Activated naive CD8-positive, alpha-beta T cell treated with anti-CD3 and anti-CD28 coated beads, Interleukin-2, amount 50 U/mL, for 24 hours (primary cell): ENCODE results near the gene HNRNPA2B1.
"Not testable (repeated sequence)": the region's sequence is repeated elsewhere in the genome, so short reads cannot be mapped to it uniquely, and the experiment has no call there.

Experiments
- ATAC-seq: fragments of 150-1000 bp; cut with Tn5 transposase; one replicate; pipeline ENCODE4 v1.10.0; 2021
- DNase-seq: peaks from one replicate; pipeline ENCODE4 v3.0.0; 2021
- H3K27ac Mint-ChIP-seq: one replicate; pipeline ENCODE4 v1.8.0; 2021; ENCODE audit warnings: mild to moderate bottlenecking, mixed read lengths
- H3K27me3 Mint-ChIP-seq: one replicate; pipeline ENCODE4 v1.8.0; 2021; ENCODE audit warnings: mixed read lengths
- H3K36me3 Mint-ChIP-seq: one replicate; pipeline ENCODE4 v1.8.0; 2021; ENCODE audit warnings: low read depth, mixed read lengths
- H3K4me1 Mint-ChIP-seq: one replicate; pipeline ENCODE4 v1.8.0; 2021; ENCODE audit warnings: mixed read lengths
- H3K4me3 Mint-ChIP-seq: one replicate; pipeline ENCODE4 v1.8.0; 2021; ENCODE audit warnings: mild to moderate bottlenecking, moderate library complexity, mixed read lengths
- H3K9me3 Mint-ChIP-seq: one replicate; pipeline ENCODE4 v1.8.0; 2021; ENCODE audit warnings: mixed read lengths

The HNRNPA2B1 gene

DNA sequence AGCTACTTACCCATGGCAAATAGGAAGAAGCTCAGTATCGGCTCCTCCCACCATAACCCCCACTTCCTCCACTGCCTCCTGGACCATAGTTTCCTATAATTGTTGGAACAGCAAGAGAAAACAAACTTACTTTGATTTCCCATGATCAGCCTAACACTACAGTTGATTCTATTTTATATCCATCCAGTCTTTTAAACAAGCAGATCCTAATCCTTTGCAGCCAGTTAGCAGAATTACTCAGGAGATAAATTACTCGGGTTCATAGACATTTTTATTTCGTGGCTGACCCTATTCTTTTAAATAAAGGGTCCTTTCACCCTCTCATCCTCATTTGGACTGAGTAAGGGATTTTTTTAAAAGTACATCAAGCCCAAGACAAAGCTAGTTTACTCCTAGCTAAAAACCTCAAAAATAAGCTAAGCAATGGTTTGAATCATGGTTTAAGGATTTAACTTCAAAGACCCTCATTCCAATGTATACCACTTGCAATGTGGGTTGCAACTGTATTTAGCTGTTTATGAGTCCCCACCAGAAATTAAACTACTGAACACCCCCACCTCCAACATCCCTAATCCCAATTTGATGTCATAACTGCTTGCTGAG lies 8.0 kb downstream of the HNRNPA2B1 start:
- Mint-ChIP-seq H3K4me3 (peak overlapping the region; percentile 99), H3K4me1 (peaks cover 97% of the 10 kb centered on the region), H3K9me3 (no peaks in the 10 kb centered on the region), H3K36me3 (peaks cover 97% of the 10 kb centered on the region), H3K27me3 (no peaks in the 10 kb centered on the region), H3K27ac (peak overlapping the region; percentile 100)
- DNase-seq = no peak
- no peak for ATAC-seq

- ATAC-seq (no peak), DNase-seq (no peak)
- H3K9me3 Mint-ChIP-seq = no peaks in the 10 kb centered on the region
- H3K27me3 Mint-ChIP-seq = no peaks in the 10 kb centered on the region
- peak overlapping the region; percentile 100 for H3K27ac Mint-ChIP-seq
- peaks cover 97% of the 10 kb centered on the region for H3K4me1 Mint-ChIP-seq
- H3K36me3 Mint-ChIP-seq = peaks cover 95% of the 10 kb centered on the region
- peak overlapping the region; percentile 99 for H3K4me3 Mint-ChIP-seq
Measured at GRCh38 chr7:26191974-26192479, 8.5 kb downstream of the HNRNPA2B1 start.

GRCh38 chr7:26191233-26191973 lies 9.1 kb downstream of the HNRNPA2B1 start:
- H3K27ac Mint-ChIP-seq = peak overlapping the region; percentile 86
- DNase-seq (no peak), ATAC-seq (no peak)
- H3K4me3 Mint-ChIP-seq = peak overlapping the region; percentile 99
- no peaks in the 10 kb centered on the region for H3K27me3 Mint-ChIP-seq
- H3K9me3 Mint-ChIP-seq = no peaks in the 10 kb centered on the region
- peaks cover 97% of the 10 kb centered on the region for H3K4me1 Mint-ChIP-seq
- H3K36me3 Mint-ChIP-seq = peaks cover 93% of the 10 kb centered on the region

- H3K27me3 Mint-ChIP-seq = no peaks in the 10 kb centered on the region
- H3K36me3 Mint-ChIP-seq = peaks cover 90% of the 10 kb centered on the region
- peak overlapping the region; percentile 50 for H3K4me3 Mint-ChIP-seq
- no peak for DNase-seq
- peak overlapping the region; percentile 86 for H3K27ac Mint-ChIP-seq
- H3K9me3 Mint-ChIP-seq = no peaks in the 10 kb centered on the region
- peaks cover 95% of the 10 kb centered on the region for H3K4me1 Mint-ChIP-seq
- no peak for ATAC-seq
Measured at GRCh38 chr7:26190417-26190869, 10.1 kb downstream of the HNRNPA2B1 start.

DNA sequence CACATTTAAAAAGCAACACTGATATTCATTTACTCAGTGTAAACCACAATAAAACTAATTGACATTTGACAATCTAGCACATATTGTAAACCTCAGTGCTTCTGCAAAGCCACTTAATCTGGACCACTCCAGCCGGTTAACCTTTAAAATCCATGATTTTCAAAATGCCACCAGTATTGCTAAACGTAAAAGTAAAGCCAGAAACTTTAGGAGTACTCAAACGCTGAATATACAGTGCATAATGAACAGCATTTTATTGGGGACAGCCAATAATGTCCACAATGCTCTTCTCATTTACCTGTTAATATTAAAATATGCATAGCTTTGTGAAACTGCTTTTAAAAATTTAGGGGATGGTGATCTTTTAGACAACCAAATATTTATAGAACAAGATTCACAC lies 10.8 kb downstream of the HNRNPA2B1 start:
- H3K4me1 Mint-ChIP-seq = peaks cover 97% of the 10 kb centered on the region
- H3K9me3 Mint-ChIP-seq = no peaks in the 10 kb centered on the region
- no peaks in the 10 kb centered on the region for H3K27me3 Mint-ChIP-seq
- DNase-seq (no peak), ATAC-seq (no peak)
- H3K27ac Mint-ChIP-seq = peak overlapping the region; percentile 86
- peak overlapping the region; percentile 55 for H3K4me3 Mint-ChIP-seq
- H3K36me3 Mint-ChIP-seq = peaks cover 92% of the 10 kb centered on the region

DNA sequence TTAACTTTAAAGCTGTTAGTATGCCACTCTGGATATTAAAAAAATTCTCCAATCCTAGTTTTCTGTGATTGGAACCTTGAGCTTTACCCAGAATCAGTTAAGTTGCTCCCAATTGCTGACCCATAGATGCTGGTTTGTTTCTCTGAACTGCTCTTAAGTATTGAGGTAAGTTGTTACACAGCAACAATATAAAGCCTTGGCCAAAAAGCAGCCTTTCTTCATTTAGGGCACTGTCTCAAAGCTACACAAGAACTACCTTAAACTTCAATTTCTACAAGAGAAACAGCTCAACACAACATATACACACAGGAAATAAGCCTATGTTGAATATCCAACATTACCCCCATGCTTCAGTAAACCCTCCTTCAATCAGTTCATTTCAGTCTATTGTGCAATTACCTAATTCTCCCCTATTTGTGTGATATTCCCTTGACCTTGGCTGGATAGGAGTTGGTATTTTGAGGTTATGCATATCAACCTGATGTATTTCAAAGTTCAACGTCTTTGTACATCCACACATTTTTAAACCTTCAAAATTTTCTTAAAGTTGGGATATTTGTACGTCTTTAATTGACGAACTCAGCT lies 11.5 kb downstream of the HNRNPA2B1 start:
- no peak for ATAC-seq
- H3K4me3 Mint-ChIP-seq = peak overlapping the region; percentile 55

GRCh38 chr7:26188206-26188956 lies 12.2 kb downstream of the HNRNPA2B1 start:
- no peaks in the 10 kb centered on the region for H3K9me3 Mint-ChIP-seq
- H3K4me1 Mint-ChIP-seq = peaks cover 97% of the 10 kb centered on the region
- H3K4me3 Mint-ChIP-seq = no peak overlapping the region
- H3K27me3 Mint-ChIP-seq = no peaks in the 10 kb centered on the region
- peaks cover 92% of the 10 kb centered on the region for H3K36me3 Mint-ChIP-seq
- DNase-seq (peak; percentile 42), ATAC-seq (peak; percentile 18)
- peak overlapping the region; percentile 86 for H3K27ac Mint-ChIP-seq

More for the DNA sequence above, 11.5 kb downstream of the HNRNPA2B1 start:
- H3K27me3 Mint-ChIP-seq = no peaks in the 10 kb centered on the region
- H3K9me3 Mint-ChIP-seq = no peaks in the 10 kb centered on the region
- peak overlapping the region; percentile 86 for H3K27ac Mint-ChIP-seq
- peaks cover 92% of the 10 kb centered on the region for H3K36me3 Mint-ChIP-seq
- peaks cover 97% of the 10 kb centered on the region for H3K4me1 Mint-ChIP-seq
- no peak for DNase-seq

DNA sequence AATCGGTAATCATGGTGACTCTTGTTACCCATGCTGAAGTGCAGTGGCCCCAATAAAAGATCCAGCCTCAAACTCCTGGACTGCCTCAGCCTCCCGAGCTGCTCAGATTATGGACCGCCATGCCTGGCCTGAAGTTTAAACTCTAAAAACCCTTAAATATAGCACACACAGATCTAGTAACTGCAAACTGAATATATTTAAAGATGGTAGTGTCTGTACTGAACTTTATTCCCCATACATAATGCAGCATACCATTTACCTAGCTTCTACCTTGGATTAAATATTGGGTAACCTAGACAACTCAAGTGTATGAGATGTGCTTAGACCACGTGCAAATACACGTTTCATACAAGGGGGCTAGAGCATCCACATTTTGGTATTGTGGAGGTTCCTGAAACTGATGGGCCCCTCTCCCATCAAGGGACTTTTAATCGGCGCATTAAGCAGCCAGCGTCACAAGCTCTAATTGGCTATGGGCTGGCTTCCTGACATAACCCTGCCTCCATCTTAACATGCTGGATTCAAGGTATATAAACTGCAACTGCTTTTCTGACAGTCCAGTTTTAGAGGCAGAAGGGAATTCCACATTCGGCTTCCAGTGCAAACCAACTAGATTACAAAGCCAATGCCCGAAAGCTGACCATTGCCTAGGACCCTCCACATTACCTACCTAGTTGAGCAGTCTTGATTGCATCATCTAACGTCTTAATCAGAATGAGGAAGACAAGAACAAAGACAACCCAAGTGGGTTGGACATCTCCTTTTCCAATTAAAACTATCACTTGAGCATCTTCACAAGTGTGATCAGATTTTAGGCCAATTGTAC lies 13.0 kb downstream of the HNRNPA2B1 start:
- Mint-ChIP-seq H3K27ac (peak overlapping the region; percentile 86), H3K9me3 (no peaks in the 10 kb centered on the region), H3K36me3 (peaks cover 85% of the 10 kb centered on the region), H3K4me3 (peak overlapping the region; percentile 13), H3K27me3 (no peaks in the 10 kb centered on the region), H3K4me1 (peaks cover 89% of the 10 kb centered on the region)
- DNase-seq (no peak), ATAC-seq (peak; percentile 30)

GRCh38 chr7:26186364-26187311 lies 13.9 kb downstream of the HNRNPA2B1 start:
- Mint-ChIP-seq H3K4me1 (peaks cover 87% of the 10 kb centered on the region), H3K9me3 (no peaks in the 10 kb centered on the region), H3K4me3 (peak overlapping the region; percentile 46), H3K36me3 (peaks cover 77% of the 10 kb centered on the region), H3K27me3 (no peaks in the 10 kb centered on the region), H3K27ac (peak overlapping the region; percentile 86)
- ATAC-seq (peak; percentile 2), DNase-seq (no peak)

- Mint-ChIP-seq H3K27me3 (no peaks in the 10 kb centered on the region), H3K9me3 (no peaks in the 10 kb centered on the region), H3K4me3 (peak overlapping the region; percentile 18), H3K36me3 (peaks cover 74% of the 10 kb centered on the region), H3K27ac (peak overlapping the region; percentile 86), H3K4me1 (peaks cover 82% of the 10 kb centered on the region)
- ATAC-seq (no peak), DNase-seq (no peak)
Measured at GRCh38 chr7:26185844-26186180, 14.7 kb downstream of the HNRNPA2B1 start.

DNA sequence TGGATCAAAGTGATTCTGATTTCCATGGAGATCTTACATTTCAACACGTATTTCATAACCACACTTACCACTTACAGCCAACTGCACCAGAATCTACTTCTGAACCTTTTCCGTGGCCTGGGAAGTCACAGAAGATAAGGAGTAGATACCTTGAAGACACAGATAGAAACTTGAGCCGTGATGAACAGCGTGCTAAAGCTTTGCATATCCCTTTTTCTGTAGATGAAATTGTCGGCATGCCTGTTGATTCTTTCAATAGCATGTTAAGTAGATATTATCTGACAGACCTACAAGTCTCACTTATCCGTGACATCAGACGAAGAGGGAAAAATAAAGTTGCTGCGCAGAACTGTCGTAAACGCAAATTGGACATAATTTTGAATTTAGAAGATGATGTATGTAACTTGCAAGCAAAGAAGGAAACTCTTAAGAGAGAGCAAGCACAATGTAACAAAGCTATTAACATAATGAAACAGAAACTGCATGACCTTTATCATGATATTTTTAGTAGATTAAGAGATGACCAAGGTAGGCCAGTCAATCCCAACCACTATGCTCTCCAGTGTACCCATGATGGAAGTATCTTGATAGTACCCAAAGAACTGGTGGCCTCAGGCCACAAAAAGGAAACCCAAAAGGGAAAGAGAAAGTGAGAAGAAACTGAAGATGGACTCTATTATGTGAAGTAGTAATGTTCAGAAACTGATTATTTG lies 15.3 kb downstream of the HNRNPA2B1 start:
- H3K4me1 Mint-ChIP-seq = peaks cover 80% of the 10 kb centered on the region
- no peaks in the 10 kb centered on the region for H3K27me3 Mint-ChIP-seq
- H3K27ac Mint-ChIP-seq = peak overlapping the region; percentile 86
- DNase-seq = no peak
- peaks cover 73% of the 10 kb centered on the region for H3K36me3 Mint-ChIP-seq
- no peaks in the 10 kb centered on the region for H3K9me3 Mint-ChIP-seq
- ATAC-seq = peak; percentile 45
- H3K4me3 Mint-ChIP-seq = peak overlapping the region; percentile 18

DNA sequence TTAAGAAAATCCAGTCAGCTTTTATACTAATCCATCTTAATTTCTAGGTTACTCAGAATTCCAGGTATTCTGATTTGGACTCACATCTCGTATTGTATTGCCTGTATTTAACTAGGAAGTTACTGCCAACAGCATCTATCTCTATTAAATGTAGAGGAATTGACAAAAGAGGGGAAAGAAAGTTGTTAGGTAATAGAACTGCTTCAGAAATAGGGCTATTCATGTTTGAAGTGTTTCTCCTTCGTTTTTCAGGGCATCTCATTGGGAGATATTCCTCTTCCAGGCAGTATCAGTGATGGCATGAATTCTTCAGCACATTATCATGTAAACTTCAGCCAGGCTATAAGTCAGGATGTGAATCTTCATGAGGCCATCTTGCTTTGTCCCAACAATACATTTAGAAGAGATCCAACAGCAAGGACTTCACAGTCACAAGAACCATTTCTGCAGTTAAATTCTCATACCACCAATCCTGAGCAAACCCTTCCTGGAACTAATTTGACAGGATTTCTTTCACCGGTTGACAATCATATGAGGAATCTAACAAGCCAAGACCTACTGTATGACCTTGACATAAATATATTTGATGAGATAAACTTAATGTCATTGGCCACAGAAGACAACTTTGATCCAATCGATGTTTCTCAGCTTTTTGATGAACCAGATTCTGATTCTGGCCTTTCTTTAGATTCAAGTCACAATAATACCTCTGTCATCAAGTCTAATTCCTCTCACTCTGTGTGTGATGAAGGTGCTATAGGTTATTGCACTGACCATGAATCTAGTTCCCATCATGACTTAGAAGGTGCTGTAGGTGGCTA lies 16.1 kb downstream of the HNRNPA2B1 start:
- peak; percentile 6 for ATAC-seq
- Mint-ChIP-seq H3K4me1 (peaks cover 78% of the 10 kb centered on the region), H3K36me3 (peaks cover 67% of the 10 kb centered on the region), H3K27ac (peak overlapping the region; percentile 86)
- not testable (repeated sequence) for H3K27me3 Mint-ChIP-seq, DNase-seq, H3K4me3 Mint-ChIP-seq, H3K9me3 Mint-ChIP-seq
